Activated CD8-positive, alpha-beta T cell treated with anti-CD3 and anti-CD28 coated beads for 36 hours (primary cell): ENCODE results near the gene ERG. TPM values are rescaled to one million over a fixed set of nuclear protein-coding genes. Genes with fewer than 3 reads are reported as not detected.

Experiments
- ATAC-seq: fragments of 200-7000 bp; cut with Tn5 transposase; one replicate; pipeline ENCODE4 v1.10.0; 2021; ENCODE audit warnings: mild to moderate bottlenecking, moderate library complexity
- CTCF ChIA-PET: fragments of 350-600 bp; sonication (Branson Sonifier 250); formaldehyde crosslinking; loops from one replicate; lab custom pipeline; 2021; ENCODE audit warnings: antibody characterized with exemption; lab: Charles Lee
- POLR2A ChIA-PET: fragments of 350-600 bp; sonication (Branson Sonifier 250); formaldehyde crosslinking; loops from one replicate; lab custom pipeline; 2021; ENCODE audit warnings: antibody characterized with exemption; lab: Charles Lee
- DNase-seq: peaks from one replicate; pipeline ENCODE4 v3.0.0-alpha.2; 2020
- H3K27ac Mint-ChIP-seq: one replicate; pipeline ENCODE4 v1.8.0; 2021; ENCODE audit warnings: mild to moderate bottlenecking, mixed read lengths
- H3K27me3 Mint-ChIP-seq: one replicate; pipeline ENCODE4 v1.8.0; 2021; ENCODE audit warnings: mixed read lengths
- H3K36me3 Mint-ChIP-seq: one replicate; pipeline ENCODE4 v1.8.0; 2021; ENCODE audit warnings: low read depth, mixed read lengths
- H3K4me1 Mint-ChIP-seq: one replicate; pipeline ENCODE4 v1.8.0; 2021; ENCODE audit warnings: low read depth, mixed read lengths
- H3K4me3 Mint-ChIP-seq: one replicate; pipeline ENCODE4 v1.8.0; 2021; ENCODE audit warnings: mild to moderate bottlenecking, moderate library complexity, mixed read lengths
- H3K9me3 Mint-ChIP-seq: one replicate; pipeline ENCODE4 v1.8.0; 2021; ENCODE audit warnings: mixed read lengths
- CTCF ChIP-seq: fragments of 200-600 bp; IDR thresholded peaks from one replicate; pipeline ENCODE4 v1.8.0; 2022; ENCODE audit warnings: antibody characterized with exemption, mild to moderate bottlenecking
- intact Hi-C: fragments of 100-400 bp; cut with micrococcal nuclease; formaldehyde crosslinking; loops from one replicate; pipeline ENCODE4 v1.10.0; 2022
- total RNA-seq, 2 experiments: library from RNA; stranded (reverse); gene quantifications; one replicate each; pipeline ENCODE4 v1.2.3, GENCODE V29; 2021

ERG gene
- not detected for total RNA-seq

GRCh38 chr21:38498057-38498833 is at the start of gene ERG:
Gene ERG (minus strand): TSS chr21:38498477. CDS start chr21:38498380, 97 bp downstream.
- H3K27ac Mint-ChIP-seq = no peak within 1 kb of the TSS
- no peak for ATAC-seq

GRCh38 chr21:38544661-38545060 is 46.4 kb upstream of the ERG start:
- H3K9me3 Mint-ChIP-seq = no peaks in the 10 kb centered on the region
- CTCF ChIA-PET = no interaction called here
- H3K4me1 Mint-ChIP-seq = no peaks in the 10 kb centered on the region

More at GRCh38 chr21:38498057-38498833, at the start of gene ERG:
- Mint-ChIP-seq H3K4me1 (no peaks in the 10 kb centered on the region), H3K4me3 (no peak within 1 kb of the TSS), H3K27me3 (peaks cover 41% of the 10 kb centered on the region), H3K9me3 (no peaks in the 10 kb centered on the region), H3K36me3 (no peaks in the 10 kb centered on the region)
- DNase-seq = no peak
- intact Hi-C loops = no loop called here
- CTCF ChIA-PET = no interaction called here
- POLR2A ChIA-PET = no interaction called here
- TF ChIP-seq CTCF = no peak

GRCh38 chr21:38542263-38542662 is 44.0 kb upstream of the ERG start:
- no peak overlapping the region for H3K4me3 Mint-ChIP-seq
- intact Hi-C loops = no loop called here
- H3K27ac Mint-ChIP-seq = no peak overlapping the region
- no peaks in the 10 kb centered on the region for H3K36me3 Mint-ChIP-seq
- H3K9me3 Mint-ChIP-seq = no peaks in the 10 kb centered on the region
- POLR2A ChIA-PET = no interaction called here
- ATAC-seq = no peak
- no peak for DNase-seq
- H3K4me1 Mint-ChIP-seq = no peaks in the 10 kb centered on the region
- CTCF ChIA-PET = no interaction called here
- H3K27me3 Mint-ChIP-seq = no peaks in the 10 kb centered on the region
- TF ChIP-seq CTCF = no peak

More at GRCh38 chr21:38544661-38545060, 46.4 kb upstream of the ERG start:
- Mint-ChIP-seq H3K4me3 (no peak overlapping the region), H3K27ac (no peak overlapping the region), H3K27me3 (no peaks in the 10 kb centered on the region), H3K36me3 (no peaks in the 10 kb centered on the region)
- intact Hi-C loops = no loop called here
- ATAC-seq (no peak), DNase-seq (no peak)
- POLR2A ChIA-PET = interaction anchor here (1.2 kb wide), 1 partner anchor 20 kb away, joined by 4 read pairs; no protein-coding TSS in a partner anchor
- no peak for TF ChIP-seq CTCF

GRCh38 chr21:38538353-38538752 is 40.1 kb upstream of the ERG start:
- no peak for DNase-seq
- H3K27me3 Mint-ChIP-seq = no peaks in the 10 kb centered on the region
- no peaks in the 10 kb centered on the region for H3K9me3 Mint-ChIP-seq
- no peak overlapping the region for H3K4me3 Mint-ChIP-seq
- POLR2A ChIA-PET = no interaction called here
- no peaks in the 10 kb centered on the region for H3K4me1 Mint-ChIP-seq
- H3K27ac Mint-ChIP-seq = no peak overlapping the region
- no peaks in the 10 kb centered on the region for H3K36me3 Mint-ChIP-seq
- no peak for TF ChIP-seq CTCF
- CTCF ChIA-PET = no interaction called here
- intact Hi-C loops = no loop called here
- ATAC-seq = no peak

GRCh38 chr21:38534591-38534990 is 36.3 kb upstream of the ERG start:
- POLR2A ChIA-PET = no interaction called here
- no peaks in the 10 kb centered on the region for H3K9me3 Mint-ChIP-seq

More at GRCh38 chr21:38534591-38534990, 36.3 kb upstream of the ERG start:
- H3K27me3 Mint-ChIP-seq = no peaks in the 10 kb centered on the region
- CTCF ChIA-PET = no interaction called here
- no peak overlapping the region for H3K27ac Mint-ChIP-seq
- H3K4me3 Mint-ChIP-seq = no peak overlapping the region
- no peaks in the 10 kb centered on the region for H3K4me1 Mint-ChIP-seq
- ATAC-seq = no peak
- no peak for TF ChIP-seq CTCF
- no peaks in the 10 kb centered on the region for H3K36me3 Mint-ChIP-seq
- no peak for DNase-seq
- intact Hi-C loops = no loop called here
